ENCODE results near the gene EXOC1L. TPM values are rescaled to one million over a fixed set of nuclear protein-coding genes. Genes with fewer than 3 reads are reported as not detected.

Gene EXOC1L
- total RNA-seq, 1 experiment from 2014 or later: not detected

DNA sequence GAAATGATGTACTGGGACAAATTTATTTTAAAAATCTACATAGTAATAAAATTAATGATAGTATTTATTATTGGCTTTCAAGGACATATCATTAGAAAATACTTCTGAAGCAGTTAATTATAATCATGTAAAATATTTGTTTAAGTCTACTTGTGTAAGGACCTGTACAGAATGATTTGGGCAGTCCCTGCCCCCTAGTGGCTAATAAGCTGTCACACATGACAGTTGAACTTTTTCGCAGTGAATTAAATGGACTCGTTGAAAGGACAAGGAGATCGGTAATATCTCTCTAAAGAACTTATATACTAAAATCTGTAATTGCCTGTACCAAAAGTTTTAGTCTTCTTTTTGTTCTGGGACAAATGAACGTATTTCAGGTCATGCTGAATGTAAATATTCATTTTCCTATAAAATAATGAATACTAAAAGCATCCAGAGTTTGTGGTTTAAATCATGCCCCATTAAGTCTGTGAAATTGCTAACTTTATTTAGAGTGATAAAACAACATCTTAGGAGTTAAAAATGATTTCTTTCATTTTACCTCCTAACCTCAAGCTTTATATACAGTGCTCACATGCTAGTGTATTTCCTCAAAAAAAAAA lies 47.5 kb downstream of the EXOC1L start:
- ChIA-PET RAD21 (ENCODE audit: low non-redundant PET in 1 of 2, low total read pairs in 2 of 2, uncharacterized antibody in 2 of 2, unreplicated experiment in 2 of 2) (no interaction called here), CTCF (interaction anchor here (0.7 to 2.1 kb wide), 11 partner anchors 10 to 895 kb away, joined by 3 to 9 read pairs (median 3); partner anchors contain the start of gene CEP135), POLR2A (no interaction called here)
- BruUV-seq (replicated peaks): no TSS peak
- Histone ChIP-seq H3K4me2 (ENCODE audit: low read length) (peak overlapping the region; percentile 62), H3K27ac (ENCODE audit: low read depth, low read length) (peak overlapping the region; percentile 49; the same call in 1 of the 2 replicates), H2AFZ (ENCODE audit: low read depth, low read length, poor library complexity, severe bottlenecking) (no peak overlapping the region), H3K79me2 (ENCODE audit: insufficient read depth, low read length) (no peaks in the 10 kb centered on the region), H3K9me3 (ENCODE audit: control insufficient read depth in 1 of 2, insufficient read depth in 1 of 2, low read depth in 1 of 2, low read length in 2 of 2) (no peaks in the 10 kb centered on the region), H3K4me1 (ENCODE audit: control insufficient read depth in 1 of 2, insufficient read depth in 2 of 2, low read length in 2 of 2) (peaks cover 12 to 26% of the 10 kb centered on the region in 2 experiments), H3K27me3 (ENCODE audit: insufficient read depth, low read length) (no peaks in the 10 kb centered on the region), H4K20me1 (ENCODE audit: insufficient read depth) (no peaks in the 10 kb centered on the region), H3K9ac (ENCODE audit: low read length) (no peak overlapping the region), H3K9me2 (ENCODE audit: insufficient read depth) (no peaks in the 10 kb centered on the region), H3K4me3 (replicated peaks in 1 of 2; ENCODE audit: low read depth in 1 of 2, low read length in 2 of 2) (no peak overlapping the region), H3K36me3 (ENCODE audit: control insufficient read depth in 1 of 2, insufficient read depth in 2 of 2, low read length in 2 of 2) (peaks cover 5 to 15% of the 10 kb centered on the region in 2 experiments; a peak in 3 of 4 replicates)
- intact Hi-C loops (cut with micrococcal nuclease): loop anchor here (10.0 kb wide), 2 partner anchors 422 to 522 kb away; partner anchors contain the start of gene SRD5A3
- ATAC-seq (peak; percentile 87), DNase-seq (ENCODE audit: low read depth, low spot score) (peak; percentile 51)
- no peak for TF ChIP-seq SRF (IDR thresholded peaks at IDR 0.05; ENCODE audit: low read depth)
- TF ChIP-seq, protein P1, sequence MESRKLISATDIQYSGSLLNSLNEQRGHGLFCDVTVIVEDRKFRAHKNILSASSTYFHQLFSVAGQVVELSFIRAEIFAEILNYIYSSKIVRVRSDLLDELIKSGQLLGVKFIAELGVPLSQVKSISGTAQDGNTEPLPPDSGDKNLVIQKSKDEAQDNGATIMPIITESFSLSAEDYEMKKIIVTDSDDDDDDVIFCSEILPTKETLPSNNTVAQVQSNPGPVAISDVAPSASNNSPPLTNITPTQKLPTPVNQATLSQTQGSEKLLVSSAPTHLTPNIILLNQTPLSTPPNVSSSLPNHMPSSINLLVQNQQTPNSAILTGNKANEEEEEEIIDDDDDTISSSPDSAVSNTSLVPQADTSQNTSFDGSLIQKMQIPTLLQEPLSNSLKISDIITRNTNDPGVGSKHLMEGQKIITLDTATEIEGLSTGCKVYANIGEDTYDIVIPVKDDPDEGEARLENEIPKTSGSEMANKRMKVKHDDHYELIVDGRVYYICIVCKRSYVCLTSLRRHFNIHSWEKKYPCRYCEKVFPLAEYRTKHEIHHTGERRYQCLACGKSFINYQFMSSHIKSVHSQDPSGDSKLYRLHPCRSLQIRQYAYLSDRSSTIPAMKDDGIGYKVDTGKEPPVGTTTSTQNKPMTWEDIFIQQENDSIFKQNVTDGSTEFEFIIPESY (IDR thresholded peaks at IDR 0.05; ENCODE audit: extremely low read depth, insufficient replicate concordance, low read length): no peak
- TF ChIP-seq SIN3A (IDR thresholded peaks at IDR 0.05; ENCODE audit: low read depth): no peak
- TF ChIP-seq FOSL1 (IDR thresholded peaks at IDR 0.05; ENCODE audit: low read depth): no peak
- TF ChIP-seq, protein P2, sequence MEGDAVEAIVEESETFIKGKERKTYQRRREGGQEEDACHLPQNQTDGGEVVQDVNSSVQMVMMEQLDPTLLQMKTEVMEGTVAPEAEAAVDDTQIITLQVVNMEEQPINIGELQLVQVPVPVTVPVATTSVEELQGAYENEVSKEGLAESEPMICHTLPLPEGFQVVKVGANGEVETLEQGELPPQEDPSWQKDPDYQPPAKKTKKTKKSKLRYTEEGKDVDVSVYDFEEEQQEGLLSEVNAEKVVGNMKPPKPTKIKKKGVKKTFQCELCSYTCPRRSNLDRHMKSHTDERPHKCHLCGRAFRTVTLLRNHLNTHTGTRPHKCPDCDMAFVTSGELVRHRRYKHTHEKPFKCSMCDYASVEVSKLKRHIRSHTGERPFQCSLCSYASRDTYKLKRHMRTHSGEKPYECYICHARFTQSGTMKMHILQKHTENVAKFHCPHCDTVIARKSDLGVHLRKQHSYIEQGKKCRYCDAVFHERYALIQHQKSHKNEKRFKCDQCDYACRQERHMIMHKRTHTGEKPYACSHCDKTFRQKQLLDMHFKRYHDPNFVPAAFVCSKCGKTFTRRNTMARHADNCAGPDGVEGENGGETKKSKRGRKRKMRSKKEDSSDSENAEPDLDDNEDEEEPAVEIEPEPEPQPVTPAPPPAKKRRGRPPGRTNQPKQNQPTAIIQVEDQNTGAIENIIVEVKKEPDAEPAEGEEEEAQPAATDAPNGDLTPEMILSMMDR (IDR thresholded peaks at IDR 0.05 in 2 of 3, conservative IDR thresholded peaks at IDR 0.05 in 1 of 3; ENCODE audit: borderline replicate concordance in 1 of 3, insufficient read depth in 1 of 3, low read depth in 2 of 3, low read length in 2 of 3): peak; percentile 33 to 79 (median 78); a peak in 5 of 6 replicates
- TF ChIP-seq YY1 (IDR thresholded peaks at IDR 0.05; ENCODE audit: extremely low read depth, insufficient replicate concordance, low read depth, low read length): no peak
- TF ChIP-seq ELF1 (IDR thresholded peaks at IDR 0.05; ENCODE audit: borderline replicate concordance, low read depth): no peak
- no peak for TF ChIP-seq ZFX (IDR thresholded peaks at IDR 0.05)
- no peak for TF ChIP-seq ZNF274 (IDR thresholded peaks at IDR 0.05; ENCODE audit: low read depth, low read length)
- TF ChIP-seq EZH2 (IDR thresholded peaks at IDR 0.05): no peak
- TF ChIP-seq, protein P3, sequence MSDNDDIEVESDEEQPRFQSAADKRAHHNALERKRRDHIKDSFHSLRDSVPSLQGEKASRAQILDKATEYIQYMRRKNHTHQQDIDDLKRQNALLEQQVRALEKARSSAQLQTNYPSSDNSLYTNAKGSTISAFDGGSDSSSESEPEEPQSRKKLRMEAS (IDR thresholded peaks at IDR 0.05): no peak
- peak; percentile 76 for TF ChIP-seq RAD21 (IDR thresholded peaks at IDR 0.05; ENCODE audit: low read depth)
- no peak for TF ChIP-seq CEBPB (IDR thresholded peaks at IDR 0.05; ENCODE audit: low read depth)

Data from HCT116 (cell line).